ENCODE results near the gene TAS2R1.

TAS2R1 gene

DNA sequence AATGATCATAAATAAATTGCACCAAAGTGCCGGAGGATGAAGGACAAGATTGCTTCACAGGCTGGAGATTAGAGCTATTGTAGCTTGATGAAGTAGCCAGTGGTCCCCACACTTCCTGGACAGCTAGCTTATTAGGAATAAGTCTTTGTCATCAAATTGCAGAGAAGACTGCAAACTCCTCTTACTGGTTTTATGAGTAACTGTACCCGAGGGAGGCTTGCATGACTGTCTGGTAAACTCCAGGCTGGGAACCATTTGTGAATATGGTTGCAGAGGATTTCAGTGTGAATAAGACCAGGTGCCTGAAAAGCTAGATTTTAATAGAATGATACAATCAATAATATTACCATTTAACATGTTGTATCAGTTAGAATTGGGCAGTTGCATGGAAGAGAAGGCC, 47.7 kb downstream of the TAS2R1 start:
- TF ChIP-seq, protein P1, sequence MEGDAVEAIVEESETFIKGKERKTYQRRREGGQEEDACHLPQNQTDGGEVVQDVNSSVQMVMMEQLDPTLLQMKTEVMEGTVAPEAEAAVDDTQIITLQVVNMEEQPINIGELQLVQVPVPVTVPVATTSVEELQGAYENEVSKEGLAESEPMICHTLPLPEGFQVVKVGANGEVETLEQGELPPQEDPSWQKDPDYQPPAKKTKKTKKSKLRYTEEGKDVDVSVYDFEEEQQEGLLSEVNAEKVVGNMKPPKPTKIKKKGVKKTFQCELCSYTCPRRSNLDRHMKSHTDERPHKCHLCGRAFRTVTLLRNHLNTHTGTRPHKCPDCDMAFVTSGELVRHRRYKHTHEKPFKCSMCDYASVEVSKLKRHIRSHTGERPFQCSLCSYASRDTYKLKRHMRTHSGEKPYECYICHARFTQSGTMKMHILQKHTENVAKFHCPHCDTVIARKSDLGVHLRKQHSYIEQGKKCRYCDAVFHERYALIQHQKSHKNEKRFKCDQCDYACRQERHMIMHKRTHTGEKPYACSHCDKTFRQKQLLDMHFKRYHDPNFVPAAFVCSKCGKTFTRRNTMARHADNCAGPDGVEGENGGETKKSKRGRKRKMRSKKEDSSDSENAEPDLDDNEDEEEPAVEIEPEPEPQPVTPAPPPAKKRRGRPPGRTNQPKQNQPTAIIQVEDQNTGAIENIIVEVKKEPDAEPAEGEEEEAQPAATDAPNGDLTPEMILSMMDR (conservative IDR thresholded peaks at IDR 0.05; ENCODE audit: control insufficient read depth, insufficient read depth, low read depth, low read length): no peak
- DNase-seq (ENCODE audit: low read depth): peak; percentile 15
- no peak overlapping the region for H3K4me3 ChIP-seq (ENCODE audit: control insufficient read depth, low read depth, low read length)

Measured in fibroblast of mammary gland (primary cell).